8988T (cell line): ENCODE data around the gene MRPS23.
"Not testable (repeated sequence)": the region's sequence is repeated elsewhere in the genome, so short reads cannot be mapped to it uniquely, and the experiment has no call there.

ENCODE experiments used
- DNase-seq: peaks from one replicate; pipeline ENCODE4 v3.0.0; 2011

MRPS23 gene

GRCh38 chr17:57861790-57862693 is 12.2 kb upstream of the MRPS23 start:
- no peak for DNase-seq

GRCh38 chr17:57861000-57861789 is 11.4 kb upstream of the MRPS23 start:
- DNase-seq = no peak

GRCh38 chr17:57860414-57860999 is 10.7 kb upstream of the MRPS23 start:
- no peak for DNase-seq

GRCh38 chr17:57859601-57860413 is 10.0 kb upstream of the MRPS23 start:
- DNase-seq = no peak

GRCh38 chr17:57858838-57859237 is 9.0 kb upstream of the MRPS23 start:
- no peak for DNase-seq

GRCh38 chr17:57856792-57857620 is 7.2 kb upstream of the MRPS23 start:
- DNase-seq = no peak

- DNase-seq = no peak
Measured at GRCh38 chr17:57855391-57856035, 5.7 kb upstream of the MRPS23 start.

GRCh38 chr17:57853695-57854094 is 3.9 kb upstream of the MRPS23 start:
- no peak for DNase-seq

GRCh38 chr17:57852955-57853328 is 3.1 kb upstream of the MRPS23 start:
- DNase-seq = no peak

GRCh38 chr17:57852092-57852954 is 2.5 kb upstream of the MRPS23 start:
- no peak for DNase-seq

- DNase-seq = no peak
Measured at GRCh38 chr17:57849163-57849873, 526 bp downstream of the MRPS23 start.

GRCh38 chr17:57846056-57846945 is 3.5 kb downstream of the MRPS23 start:
- not testable (repeated sequence) for DNase-seq

- DNase-seq = no peak
Measured at GRCh38 chr17:57842280-57842679, 7.6 kb downstream of the MRPS23 start.

- DNase-seq = no peak
Measured at GRCh38 chr17:57839571-57839923, 10.3 kb downstream of the MRPS23 start.

GRCh38 chr17:57838857-57839570 is 10.8 kb downstream of the MRPS23 start:
- DNase-seq = no peak

GRCh38 chr17:57838453-57838852 is 11.4 kb downstream of the MRPS23 start:
- no peak for DNase-seq

GRCh38 chr17:57835333-57835900 is 14.4 kb downstream of the MRPS23 start:
- no peak for DNase-seq
